Peyer's patch (tissue), 4 donors: Measurements from ENCODE around the gene SLC34A3. TPM values are rescaled to one million over a fixed set of nuclear protein-coding genes. Genes with fewer than 3 reads are reported as not detected.

ENCODE experiments used
- DNase-seq, 3 donors: peaks; one replicate each; pipeline ENCODE4 v3.0.0-alpha.2; 2017 to 2019
- H3K27ac ChIP-seq, 4 donors: fragments of 200-600 bp; sonication (generic); one replicate each; pipeline ENCODE4 v1.5.1; 2016 to 2019
- H3K27me3 ChIP-seq, 2 donors: fragments of 200-600 bp; sonication (generic); one replicate each; pipeline ENCODE4 v1.5.1; 2019
- H3K36me3 ChIP-seq, 3 donors: fragments of 200-600 bp; sonication (generic); one replicate each; pipeline ENCODE4 v1.5.1; 2016 to 2019
- H3K4me1 ChIP-seq, 4 donors: fragments of 200-600 bp; sonication (generic); one replicate each; pipeline ENCODE4 v1.5.1; 2016 to 2019
- H3K4me3 ChIP-seq, 4 donors: fragments of 200-600 bp; sonication (generic); 1 replicate in 3 of 4; 2 replicates in 1 of 4; pipeline ENCODE4 v1.5.1; 2016 to 2019; ENCODE audit warnings: mild to moderate bottlenecking in 1 of 4
- H3K9me3 ChIP-seq, 4 donors: fragments of 200-600 bp; sonication (generic); one replicate each; pipeline ENCODE4 v1.5.1; 2016 to 2019; ENCODE audit warnings: mild to moderate bottlenecking in 1 of 4
- POLR2A ChIP-seq, 2 donors: fragments of 450-650 bp; IDR thresholded peaks; one replicate each; pipeline ENCODE4 v1.5.1; 2017; ENCODE audit warnings: antibody characterized with exemption in 2 of 2, mild to moderate bottlenecking in 2 of 2, moderate library complexity in 2 of 2
- total RNA-seq, 4 donors: library from RNA; depleted of rRNA; stranded (reverse); fragments of >200 nt; gene quantifications; one replicate each; pipeline ENCODE4 v1.1.0, GENCODE V29; 2016
- TF ChIP-seq, protein P1 (sequence below), 6 experiments: fragments of 450-650 bp in 4 of 6; fragments of 200-600 bp in 2 of 6; sonication (generic) in 1 of 6; IDR thresholded peaks; one replicate each; pipeline ENCODE4 v1.5.1; 2017 to 2019; ENCODE audit warnings: antibody characterized with exemption in 6 of 6, mild to moderate bottlenecking in 3 of 6, moderate library complexity in 1 of 6

The SLC34A3 gene
- total RNA-seq, 4 donors from 2014 or later = 4.0 to 14.8 (median 13.3) TPM; not detected in 1

DNA sequence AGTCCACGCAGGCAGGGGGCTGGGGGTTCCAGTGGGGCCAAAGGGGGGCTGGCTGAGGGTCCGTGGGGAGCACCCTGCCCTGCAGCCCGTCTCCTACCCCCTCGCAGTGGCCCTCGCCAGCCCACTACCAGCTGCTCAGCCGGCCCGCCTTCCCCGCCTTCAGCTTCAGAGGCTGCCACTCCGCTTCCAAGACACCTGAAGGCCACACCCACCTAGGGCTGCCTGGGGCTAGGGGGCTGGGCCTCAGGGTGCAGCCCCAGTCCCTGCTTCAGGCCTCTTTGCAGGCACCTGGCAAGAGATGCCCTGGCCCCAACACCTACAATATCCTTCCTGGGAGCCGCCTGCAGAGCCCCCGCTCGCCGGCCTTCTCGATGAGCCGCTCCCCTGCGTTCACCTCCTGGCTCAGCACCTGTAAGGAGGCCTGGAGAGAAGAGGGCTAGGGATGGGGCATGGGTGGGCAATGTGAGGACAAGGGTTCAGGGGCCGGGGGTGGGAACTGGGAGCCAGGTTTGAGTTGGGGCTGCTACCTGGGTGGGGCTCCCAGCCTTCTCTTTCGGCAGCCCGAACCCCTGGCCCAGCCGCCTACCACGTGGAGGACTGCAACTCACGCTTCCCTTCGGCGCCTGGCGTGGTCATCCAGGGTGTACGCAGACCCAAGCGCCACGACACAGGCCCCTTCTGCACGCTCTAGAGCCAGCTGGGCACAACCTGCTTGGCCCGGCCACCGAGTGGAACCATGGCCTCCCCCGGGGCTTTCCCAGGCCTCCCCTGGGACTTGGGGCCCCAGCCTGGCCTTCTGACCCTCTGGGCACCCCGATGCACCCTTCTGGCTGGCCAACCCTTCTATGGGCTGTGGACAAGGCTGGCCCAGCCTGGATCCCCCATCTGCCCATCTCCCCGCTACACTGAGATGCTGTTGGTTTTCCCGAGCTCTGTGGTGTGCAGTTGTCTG lies 22.1 kb downstream of the SLC34A3 start:
- peaks cover 4 to 30% (median 12%) of the 10 kb centered on the region in 4 donors for H3K4me1 ChIP-seq
- no peak for DNase-seq
- no peaks in the 10 kb centered on the region for H3K27me3 ChIP-seq
- H3K4me3 ChIP-seq = no peak overlapping the region
- TF ChIP-seq, protein P1, sequence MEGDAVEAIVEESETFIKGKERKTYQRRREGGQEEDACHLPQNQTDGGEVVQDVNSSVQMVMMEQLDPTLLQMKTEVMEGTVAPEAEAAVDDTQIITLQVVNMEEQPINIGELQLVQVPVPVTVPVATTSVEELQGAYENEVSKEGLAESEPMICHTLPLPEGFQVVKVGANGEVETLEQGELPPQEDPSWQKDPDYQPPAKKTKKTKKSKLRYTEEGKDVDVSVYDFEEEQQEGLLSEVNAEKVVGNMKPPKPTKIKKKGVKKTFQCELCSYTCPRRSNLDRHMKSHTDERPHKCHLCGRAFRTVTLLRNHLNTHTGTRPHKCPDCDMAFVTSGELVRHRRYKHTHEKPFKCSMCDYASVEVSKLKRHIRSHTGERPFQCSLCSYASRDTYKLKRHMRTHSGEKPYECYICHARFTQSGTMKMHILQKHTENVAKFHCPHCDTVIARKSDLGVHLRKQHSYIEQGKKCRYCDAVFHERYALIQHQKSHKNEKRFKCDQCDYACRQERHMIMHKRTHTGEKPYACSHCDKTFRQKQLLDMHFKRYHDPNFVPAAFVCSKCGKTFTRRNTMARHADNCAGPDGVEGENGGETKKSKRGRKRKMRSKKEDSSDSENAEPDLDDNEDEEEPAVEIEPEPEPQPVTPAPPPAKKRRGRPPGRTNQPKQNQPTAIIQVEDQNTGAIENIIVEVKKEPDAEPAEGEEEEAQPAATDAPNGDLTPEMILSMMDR (IDR thresholded peaks at IDR 0.05) = no peak
- no peak for TF ChIP-seq POLR2A (IDR thresholded peaks at IDR 0.05)
- H3K36me3 ChIP-seq = peaks cover 0 to 8% (median 0%) of the 10 kb centered on the region in 3 donors
- no peak overlapping the region for H3K27ac ChIP-seq
- no peaks in the 10 kb centered on the region for H3K9me3 ChIP-seq

- Histone ChIP-seq H3K36me3 (peaks cover 0 to 18% (median 0%) of the 10 kb centered on the region in 3 donors), H3K27me3 (no peaks in the 10 kb centered on the region), H3K9me3 (no peaks in the 10 kb centered on the region), H3K27ac (peak overlapping the region; percentile 81 to 96 (median 90)), H3K4me1 (peaks cover 4 to 30% (median 12%) of the 10 kb centered on the region in 4 donors), H3K4me3 (peak overlapping the region; percentile 96 to 100 (median 100))
- DNase-seq = peak in 1 of 3 donors; percentile 70
- TF ChIP-seq, protein P1 (IDR thresholded peaks at IDR 0.05) = no peak
- TF ChIP-seq POLR2A (IDR thresholded peaks at IDR 0.05) = peak in 1 of 2 donors; percentile 41
Observed at GRCh38 chr9:137253717-137254623, 23.3 kb downstream of the SLC34A3 start.

DNA sequence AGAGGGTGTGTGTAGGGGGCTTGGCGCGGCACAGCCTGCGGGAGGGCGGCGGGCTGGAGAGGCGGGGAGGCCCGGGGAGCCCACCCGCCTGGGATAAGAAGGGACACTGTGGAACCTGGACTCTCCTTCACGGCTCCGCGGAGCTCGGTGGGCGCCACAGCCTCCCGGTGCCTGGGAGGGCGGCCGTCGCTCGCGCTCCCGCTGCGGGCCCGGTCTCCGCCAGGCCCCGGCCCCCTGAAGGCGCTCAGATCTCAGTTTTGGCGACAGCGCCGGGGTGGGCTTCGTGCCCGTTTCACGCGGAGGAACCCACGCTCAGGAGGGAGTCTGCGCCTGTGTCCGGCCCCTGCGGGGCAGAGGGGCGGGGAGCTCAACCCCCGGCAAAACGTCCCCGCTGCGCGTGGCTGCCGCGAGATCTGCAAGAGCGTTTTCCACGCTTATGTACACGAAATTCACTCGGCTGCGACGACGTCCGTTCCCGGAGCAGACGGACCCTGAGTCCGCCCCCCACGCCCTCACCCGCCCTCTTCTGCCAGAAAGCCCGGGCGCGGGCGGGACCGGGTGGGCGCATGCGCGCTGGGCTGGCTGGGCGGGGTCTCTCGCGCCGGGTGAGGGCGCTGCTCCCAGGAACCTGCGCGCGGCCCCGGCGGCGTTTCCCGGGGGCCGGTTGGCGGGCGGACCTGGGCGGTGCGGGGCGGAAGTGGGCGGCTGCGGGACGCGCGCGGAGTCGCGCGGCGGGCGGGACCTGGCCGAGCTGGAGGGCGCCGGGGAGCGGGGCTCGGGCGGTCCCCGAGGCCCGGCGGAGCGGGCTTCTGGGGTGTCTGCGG lies 24.1 kb downstream of the SLC34A3 start, which contains the start of gene NELFB:
Gene NELFB (plus strand): TSS at position 704 of the 824 bp plus-strand sequence.
- Histone ChIP-seq H3K36me3 (peaks cover 0 to 24% (median 0%) of the 10 kb centered on the region in 3 donors), H3K9me3 (no peaks in the 10 kb centered on the region), H3K4me3 (peak within 1 kb of the TSS; percentile 96 to 100 (median 100)), H3K27me3 (no peaks in the 10 kb centered on the region), H3K4me1 (peaks cover 4 to 30% (median 12%) of the 10 kb centered on the region in 4 donors), H3K27ac (peak within 1 kb of the TSS; percentile 81 to 96 (median 90))
- DNase-seq = peak; percentile 91 to 98 (median 96)
- TF ChIP-seq, protein P1 (IDR thresholded peaks at IDR 0.05) = peak in 2 of 6 experiments; percentile 10 to 17
- peak; percentile 74 to 94 for TF ChIP-seq POLR2A (IDR thresholded peaks at IDR 0.05)

DNA sequence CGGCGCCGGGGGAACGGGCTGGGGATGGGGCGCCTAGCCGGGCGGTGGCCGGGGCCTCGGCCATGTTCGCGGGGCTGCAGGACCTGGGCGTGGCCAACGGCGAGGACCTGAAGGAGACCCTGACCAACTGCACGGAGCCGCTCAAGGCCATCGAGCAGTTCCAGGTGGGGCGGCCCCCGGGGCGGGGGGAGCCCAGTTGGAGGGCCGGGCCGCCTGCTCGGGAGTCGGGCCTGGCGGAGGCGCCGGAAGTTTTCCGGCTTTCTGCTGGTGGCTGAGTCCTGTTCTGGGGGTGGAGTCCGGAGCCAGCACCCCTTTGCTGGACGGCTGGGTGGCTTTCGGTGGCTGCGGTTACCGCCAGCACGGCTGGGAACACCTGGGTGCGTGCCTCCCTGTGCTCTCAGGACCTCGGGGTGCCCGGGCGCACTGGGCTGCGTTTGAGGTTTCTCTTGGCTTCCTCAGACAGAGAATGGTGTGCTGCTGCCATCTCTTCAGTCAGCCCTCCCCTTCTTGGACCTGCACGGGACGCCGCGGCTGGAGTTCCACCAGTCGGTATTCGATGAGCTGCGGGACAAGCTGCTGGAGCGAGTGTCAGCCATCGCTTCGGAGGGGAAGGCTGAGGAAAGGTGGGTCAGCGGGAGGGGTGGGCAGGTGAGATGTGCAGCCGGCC lies 24.9 kb downstream of the SLC34A3 start:
- Histone ChIP-seq H3K4me3 (peak overlapping the region; percentile 96 to 100 (median 100)), H3K9me3 (no peaks in the 10 kb centered on the region), H3K27me3 (no peaks in the 10 kb centered on the region), H3K27ac (peak overlapping the region; percentile 81 to 96 (median 90)), H3K4me1 (peaks cover 4 to 30% (median 12%) of the 10 kb centered on the region in 4 donors), H3K36me3 (peaks cover 0 to 24% (median 0%) of the 10 kb centered on the region in 3 donors)
- TF ChIP-seq, protein P1 (IDR thresholded peaks at IDR 0.05) = no peak
- TF ChIP-seq POLR2A (IDR thresholded peaks at IDR 0.05) = no peak
- DNase-seq = peak in 1 of 3 donors; percentile 39
